PFSK-1 (cell line): ENCODE measurements around the gene CTSF. TPM values are rescaled to one million over a fixed set of nuclear protein-coding genes. Genes with fewer than 3 reads are reported as not detected.

Experiments used
- FOXP2 ChIP-seq: optimal IDR thresholded peaks from 2 replicates; pipeline ENCODE3; 2011; ENCODE audit warnings: borderline replicate concordance, control low read depth, inconsistent platforms; ENCODE audit not compliant: insufficient read depth; ENCODE audit errors: extremely low read length, extremely low read depth
- POLR2AphosphoS5 ChIP-seq: IDR thresholded peaks from 2 replicates; pipeline ENCODE4 v1.6.1; 2012; ENCODE audit warnings: low read depth, mild to moderate bottlenecking, control low read depth, low read length, moderate library complexity
- REST ChIP-seq, 2 experiments: IDR thresholded peaks; 2 replicates each; pipeline versions ENCODE4 v1.6.1 to v1.8.0; 2011 to 2012; ENCODE audit warnings: low read depth in 2 of 2, low read length in 2 of 2, control low read depth in 1 of 2, inconsistent platforms in 1 of 2, mild to moderate bottlenecking in 1 of 2, moderate library complexity in 1 of 2; ENCODE audit not compliant: insufficient read depth in 1 of 2
- SIN3A ChIP-seq: IDR thresholded peaks from 2 replicates; pipeline ENCODE4 v1.6.1; 2012; ENCODE audit warnings: mild to moderate bottlenecking, low read length, moderate library complexity, borderline replicate concordance; ENCODE audit not compliant: insufficient read depth
- TAF1 ChIP-seq: IDR thresholded peaks from 2 replicates; pipeline ENCODE4 v1.6.1; 2012; ENCODE audit warnings: low read length, control low read depth, borderline replicate concordance; ENCODE audit not compliant: insufficient read depth
- polyA plus RNA-seq: library from polyadenylated mRNA; unstranded; fragments of >200 nt; gene quantifications from one replicate; pipeline ENCODE4 v1.2.1, GENCODE V29; 2012; ENCODE audit warnings: low read depth, missing spikeins; ENCODE audit not compliant: insufficient read length

The CTSF gene
- polyA plus RNA-seq = 0.46 TPM

- no peak for TF ChIP-seq FOXP2
- no peak for TF ChIP-seq POLR2AphosphoS5
- no peak for TF ChIP-seq TAF1
- no peak for TF ChIP-seq REST (IDR thresholded peaks at IDR 0.05; ENCODE audit: insufficient read depth in 1 of 2, low read depth in 2 of 2, low read length in 2 of 2)
- no peak for TF ChIP-seq SIN3A
These were observed at the start of gene CTSF for GRCh38 chr11:66568124-66568916. TSS of gene CTSF (minus strand) at chr11:66568606. CDS start at chr11:66568486, 120 bp downstream.

- TF ChIP-seq REST (IDR thresholded peaks at IDR 0.05; ENCODE audit: insufficient read depth in 1 of 2, low read depth in 2 of 2, low read length in 2 of 2) (no peak), SIN3A (0 out of 2 replicates have a peak, but pooled peaks have one; percentile 18), POLR2AphosphoS5 (no peak)
These were observed 48.9 kb upstream of the CTSF start for GRCh38 chr11:66617155-66617834.

- TF ChIP-seq REST (IDR thresholded peaks at IDR 0.05; ENCODE audit: insufficient read depth in 1 of 2, low read depth in 2 of 2, low read length in 2 of 2) (peak; percentile 39 to 43; a peak in 2 of 4 replicates), POLR2AphosphoS5 (peak; percentile 99), SIN3A (0 out of 2 replicates have a peak, but pooled peaks have one; percentile 9), TAF1 (peak; percentile 98), FOXP2 (peak; percentile 16)
These were observed 48.2 kb upstream of the CTSF start, which contains the start of gene RBM14 for GRCh38 chr11:66616379-66617154. TSS of gene RBM14 (plus strand) at chr11:66616630. CDS start at chr11:66616721, 91 bp downstream.

- TF ChIP-seq SIN3A (no peak), TAF1 (no peak), POLR2AphosphoS5 (no peak), REST (IDR thresholded peaks at IDR 0.05; ENCODE audit: insufficient read depth in 1 of 2, low read depth in 2 of 2, low read length in 2 of 2) (no peak), FOXP2 (no peak)
These were observed 45.7 kb upstream of the CTSF start for GRCh38 chr11:66614073-66614472.
